GM12801 (cell line): ENCODE measurements around the gene RRP8.

Experiments
- CTCF ChIP-seq: IDR thresholded peaks from one replicate; pipeline ENCODE4 v1.5.1; 2011; ENCODE audit warnings: control low read depth; ENCODE audit not compliant: insufficient read length; ENCODE audit errors: extremely low read depth

Gene RRP8

GRCh38 chr11:6637871-6638270, 34.5 kb upstream of the RRP8 start:
- TF ChIP-seq CTCF: no peak

GRCh38 chr11:6636480-6636879, 33.1 kb upstream of the RRP8 start:
- TF ChIP-seq CTCF: no peak

- no peak for TF ChIP-seq CTCF
Measured at GRCh38 chr11:6635082-6635932, 31.9 kb upstream of the RRP8 start.

- no peak for TF ChIP-seq CTCF
Measured at GRCh38 chr11:6634534-6634933, 31.1 kb upstream of the RRP8 start.

- TF ChIP-seq CTCF: no peak
Measured at GRCh38 chr11:6633422-6634408, 30.3 kb upstream of the RRP8 start.

- TF ChIP-seq CTCF: no peak
Measured at GRCh38 chr11:6632116-6633073, 29.0 kb upstream of the RRP8 start.
